GM13976 (cell line): Measurements from ENCODE around the gene PPARA.

ENCODE experiments used
- DNase-seq: peaks from one replicate; pipeline ENCODE4 v3.0.0; 2012; ENCODE audit warnings: low spot score
- CTCF ChIP-seq: IDR thresholded peaks from 2 replicates; pipeline ENCODE4 v1.5.1; 2012; ENCODE audit warnings: borderline replicate concordance, mild to moderate bottlenecking; ENCODE audit not compliant: insufficient read depth; ENCODE audit errors: extremely low read depth, missing control alignments, control extremely low read depth
- in situ Hi-C: fragments of 300-500 bp; cut with MboI; formaldehyde crosslinking; loops from one replicate; pipeline ENCODE4 v1.12.0; 2022; ENCODE audit warnings: low sequenced_read_pairs, mixed read lengths, inconsistent platforms; ENCODE audit not compliant: unreplicated experiment

PPARA gene

GRCh38 chr22:46159212-46159611, 8.9 kb downstream of the PPARA start:
- in situ Hi-C loops: no loop called here
- TF ChIP-seq CTCF: no peak

GRCh38 chr22:46159777-46160176, 9.5 kb downstream of the PPARA start:
- DNase-seq: no peak
- no peak for TF ChIP-seq CTCF
- in situ Hi-C loops: no loop called here

More at GRCh38 chr22:46159212-46159611, 8.9 kb downstream of the PPARA start:
- no peak for DNase-seq

GRCh38 chr22:46162285-46162684, 12.0 kb downstream of the PPARA start:
- no peak for TF ChIP-seq CTCF
- DNase-seq: no peak
- in situ Hi-C loops: no loop called here

GRCh38 chr22:46162771-46163556, 12.6 kb downstream of the PPARA start:
- no peak for TF ChIP-seq CTCF
- no peak for DNase-seq
- in situ Hi-C loops: no loop called here

- DNase-seq: no peak
- in situ Hi-C loops: no loop called here
- TF ChIP-seq CTCF: no peak
Observed at GRCh38 chr22:46163557-46163888, 13.2 kb downstream of the PPARA start.

- no peak for TF ChIP-seq CTCF
- no peak for DNase-seq
- in situ Hi-C loops: no loop called here
Observed at GRCh38 chr22:46165977-46166376, 15.7 kb downstream of the PPARA start.
